NCI-H510A treated with DMSO at 0.1 percent for 48 hours (cell line): ENCODE measurements around the gene SLC9A3.

Source experiments
- DNase-seq: peaks from one replicate; lab custom pipeline; 2025; lab: John Stamatoyannopoulos, UW

Gene SLC9A3

DNA sequence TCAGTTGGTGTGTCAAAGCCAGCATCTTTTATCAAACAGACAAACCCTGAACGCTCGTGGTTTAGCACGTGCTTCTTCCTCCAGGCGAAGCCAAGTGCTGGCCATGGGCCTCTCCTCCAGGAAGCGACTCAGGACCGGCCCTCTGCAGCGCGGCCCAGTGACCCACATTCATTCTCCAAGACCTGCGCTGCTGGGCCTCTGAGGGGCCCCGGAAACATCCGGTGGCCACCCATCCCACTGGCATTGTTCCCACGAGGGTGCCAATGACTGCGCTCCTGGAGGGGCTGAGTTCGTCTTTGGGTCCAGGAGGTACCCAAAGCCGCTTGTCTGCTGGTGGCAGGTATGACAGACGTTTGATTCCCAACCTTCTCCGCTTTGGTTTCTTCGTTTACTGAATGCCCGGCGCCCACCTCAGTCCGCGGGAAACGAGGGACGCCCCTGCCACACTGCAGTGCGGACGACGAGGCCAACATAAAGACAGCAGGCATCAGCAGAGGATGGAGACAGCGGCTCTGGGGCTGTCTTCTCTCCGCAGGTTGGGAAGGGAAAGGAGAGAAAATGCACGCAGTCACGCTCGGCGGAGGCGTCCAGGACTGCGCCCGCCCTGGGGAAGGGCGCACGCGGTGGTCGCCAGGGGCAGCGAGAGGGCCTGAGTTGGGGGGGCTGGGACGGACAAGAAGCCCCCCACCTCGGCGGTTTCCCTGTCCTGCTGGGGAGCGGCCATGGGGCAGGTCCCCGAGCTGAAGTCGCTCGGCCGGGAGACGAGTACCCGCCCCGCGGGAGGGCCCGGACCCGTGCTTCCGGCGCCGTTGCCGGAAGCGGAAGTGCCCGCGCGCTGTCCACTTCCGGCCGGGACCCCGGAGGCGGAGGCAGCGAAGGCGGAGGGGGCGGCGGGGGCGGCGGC lies 81.7 kb downstream of the SLC9A3 start, which contains the start of gene EXOC3:
EXOC3 (plus strand) TSS at position 842 of the 904 bp plus-strand sequence. CDS start 3,030 bp downstream, outside the sequence.
- DNase-seq = peak; percentile 91

GRCh38 chr5:441996-442334 lies 82.3 kb downstream of the SLC9A3 start:
- no peak for DNase-seq

- no peak for DNase-seq
Measured at GRCh38 chr5:440401-441201, 83.6 kb downstream of the SLC9A3 start.

DNA sequence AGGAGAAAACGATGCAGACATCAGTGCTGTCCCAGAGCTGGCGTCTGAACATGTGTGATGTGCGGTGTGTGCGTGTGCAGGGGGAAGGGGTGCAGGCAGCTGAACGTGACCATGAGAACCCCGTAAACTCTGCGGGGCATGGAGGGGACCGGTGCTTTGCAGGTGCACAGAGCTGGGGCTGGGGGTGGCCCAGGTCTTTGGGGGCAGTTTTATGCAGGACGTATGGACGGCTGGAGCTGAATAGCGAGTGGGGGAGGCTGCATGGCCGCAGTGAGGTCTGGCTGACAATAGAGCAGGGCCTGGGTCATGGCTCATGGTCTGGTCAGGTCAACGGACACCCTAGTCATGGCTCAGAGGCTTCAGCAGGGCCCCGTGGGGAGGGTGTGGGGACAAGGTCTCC lies 84.6 kb downstream of the SLC9A3 start:
- no peak for DNase-seq

- DNase-seq = no peak
Measured at GRCh38 chr5:439181-439580, 85.1 kb downstream of the SLC9A3 start.

DNA sequence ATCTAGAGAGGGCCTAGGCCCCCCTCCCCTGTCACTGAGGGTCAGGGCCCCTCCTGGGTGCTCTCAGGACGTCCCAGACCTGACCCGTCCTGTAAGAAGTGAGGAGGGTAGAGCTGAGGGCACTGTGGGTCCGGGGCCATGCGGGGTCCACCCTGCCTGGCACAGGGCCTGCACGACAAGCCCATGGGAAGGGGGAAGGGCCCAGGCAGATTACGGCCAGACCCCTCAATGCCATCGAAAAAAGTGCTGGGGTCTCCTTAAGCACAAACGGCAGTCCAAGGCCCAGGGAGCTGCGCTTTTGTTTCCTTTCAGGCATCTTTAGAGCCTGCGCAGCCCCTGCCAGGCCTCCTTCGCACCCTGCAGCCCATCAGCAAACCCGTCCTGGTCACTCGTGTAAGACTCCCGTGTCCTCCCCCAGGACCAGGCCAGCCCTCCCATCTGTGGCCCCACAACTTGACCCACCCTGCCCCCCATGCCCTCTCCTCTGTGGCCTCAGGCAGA lies 85.7 kb downstream of the SLC9A3 start:
- DNase-seq = no peak

GRCh38 chr5:437281-437771 lies 86.9 kb downstream of the SLC9A3 start:
- no peak for DNase-seq

GRCh38 chr5:436641-436975 lies 87.6 kb downstream of the SLC9A3 start:
- DNase-seq = no peak

- peak; percentile 81 for DNase-seq
Measured at GRCh38 chr5:435961-436640, 88.1 kb downstream of the SLC9A3 start.

- DNase-seq = no peak
Measured at GRCh38 chr5:435156-435790, 89.0 kb downstream of the SLC9A3 start.

- no peak for DNase-seq
Measured at GRCh38 chr5:434443-435146, 89.7 kb downstream of the SLC9A3 start.

DNA sequence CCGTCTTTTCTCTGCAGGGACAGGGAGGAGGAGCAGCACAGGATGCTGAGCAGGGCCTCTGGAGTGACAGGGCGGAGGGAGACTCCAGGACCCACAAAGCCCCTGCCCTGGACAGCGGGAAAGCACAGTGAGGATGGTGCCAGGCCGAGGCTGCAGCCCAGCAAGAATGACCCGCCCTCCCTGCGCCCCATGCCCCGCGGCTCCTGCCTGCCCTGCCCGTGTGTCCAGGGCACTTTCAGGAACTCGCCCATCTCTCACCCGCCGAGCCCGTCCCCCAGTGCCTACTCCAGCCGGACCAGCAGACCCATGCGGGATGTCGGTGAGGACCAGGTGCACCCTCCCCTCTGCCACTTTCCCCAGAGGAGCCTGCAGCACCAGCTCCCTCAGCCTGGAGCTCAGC lies 90.4 kb downstream of the SLC9A3 start:
- no peak for DNase-seq

DNA sequence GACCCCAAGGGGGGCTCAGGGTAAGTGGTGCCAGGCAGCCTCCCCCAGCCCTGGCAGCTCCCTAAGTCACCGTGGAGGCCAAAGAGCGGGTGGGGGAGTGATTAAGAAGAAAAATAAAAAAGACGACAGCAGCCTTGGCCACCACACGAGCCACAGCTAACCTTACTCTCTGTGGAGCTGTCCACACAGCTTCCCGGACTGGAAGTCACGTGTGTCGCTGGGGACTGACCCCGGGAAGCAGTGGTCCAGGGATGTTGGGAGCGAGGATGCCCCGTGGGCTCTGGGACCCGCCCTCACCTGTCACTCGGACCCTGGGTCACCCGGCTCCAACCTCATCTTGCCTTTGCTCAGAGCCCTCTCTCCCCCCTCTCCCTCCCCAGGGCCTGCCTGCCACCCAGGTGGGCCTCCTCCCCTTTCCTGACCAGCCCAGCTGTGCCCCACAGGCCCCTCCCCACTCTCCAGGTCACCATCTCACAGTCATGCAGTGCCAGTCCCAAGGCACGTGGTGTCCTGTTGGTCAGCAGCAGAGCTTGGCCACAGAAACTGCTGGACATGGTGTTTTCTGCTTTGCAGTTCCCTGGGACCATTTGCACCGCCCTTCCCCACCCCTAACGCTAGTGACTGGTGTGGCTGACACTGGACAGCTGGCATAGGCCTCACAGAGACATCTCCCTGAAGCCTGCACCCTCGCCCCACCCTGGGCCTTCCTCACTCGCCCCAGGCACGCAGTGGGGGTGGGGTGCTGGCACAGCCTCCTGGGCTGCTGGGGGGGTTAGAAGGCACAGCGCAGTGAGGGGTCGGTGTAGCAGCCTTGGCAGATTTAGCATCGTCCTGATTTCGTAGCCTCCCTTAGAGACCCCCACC lies 91.1 kb downstream of the SLC9A3 start:
- DNase-seq = no peak

DNA sequence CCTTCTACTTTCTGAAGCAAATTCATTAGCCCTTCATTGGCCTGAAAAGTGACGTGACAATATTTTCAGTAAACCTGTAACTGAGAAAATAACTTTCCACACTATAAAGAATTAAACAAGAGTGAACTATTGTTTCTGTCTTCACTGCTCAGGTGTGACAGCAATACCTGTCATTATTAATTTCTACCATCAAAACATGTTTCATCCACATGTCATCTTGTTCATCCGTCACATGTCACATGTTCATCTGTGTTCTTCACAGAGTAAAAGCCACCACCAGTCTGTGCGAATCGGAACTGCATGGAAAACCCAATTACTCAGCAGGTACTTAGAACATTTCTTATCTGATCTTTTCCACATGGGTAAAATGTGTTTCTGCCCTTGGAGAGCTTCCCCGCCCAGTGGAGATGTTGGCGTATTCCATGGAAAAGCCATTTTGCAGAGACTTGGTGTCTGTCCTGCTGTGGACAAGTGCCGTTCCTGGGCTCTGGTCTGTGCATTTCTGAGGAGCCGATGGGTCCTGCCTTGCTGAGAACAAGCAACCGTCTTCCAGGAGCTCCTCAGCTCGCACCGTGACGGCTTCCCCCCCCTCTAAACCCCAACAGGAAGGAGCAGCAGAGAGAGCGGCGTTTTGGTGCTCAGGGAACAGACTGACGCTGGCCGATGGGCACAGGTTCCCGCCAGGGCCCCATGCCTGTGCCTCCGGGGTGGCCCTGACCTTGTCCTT lies 91.9 kb downstream of the SLC9A3 start:
- no peak for DNase-seq

DNA sequence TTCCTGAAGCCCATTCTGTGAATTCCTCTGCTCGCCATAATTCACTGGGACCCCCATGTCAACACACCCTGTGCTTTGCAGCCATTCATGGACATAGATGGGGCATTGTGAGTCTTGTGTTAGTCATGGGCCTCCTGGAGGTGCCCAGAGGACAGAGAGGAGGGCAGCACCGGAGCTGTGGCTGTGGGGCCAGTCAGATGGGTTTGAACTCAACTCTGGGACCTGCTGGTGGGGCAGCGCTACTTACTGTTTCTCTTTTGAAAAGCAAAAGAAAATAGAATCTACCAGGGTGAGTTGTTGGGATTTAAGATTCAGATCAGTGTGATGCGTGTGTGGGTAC lies 92.6 kb downstream of the SLC9A3 start:
- DNase-seq = no peak

- DNase-seq = peak; percentile 59
Measured at GRCh38 chr5:431001-431710, 93.1 kb downstream of the SLC9A3 start.

GRCh38 chr5:430214-430925 lies 93.9 kb downstream of the SLC9A3 start:
- no peak for DNase-seq

DNA sequence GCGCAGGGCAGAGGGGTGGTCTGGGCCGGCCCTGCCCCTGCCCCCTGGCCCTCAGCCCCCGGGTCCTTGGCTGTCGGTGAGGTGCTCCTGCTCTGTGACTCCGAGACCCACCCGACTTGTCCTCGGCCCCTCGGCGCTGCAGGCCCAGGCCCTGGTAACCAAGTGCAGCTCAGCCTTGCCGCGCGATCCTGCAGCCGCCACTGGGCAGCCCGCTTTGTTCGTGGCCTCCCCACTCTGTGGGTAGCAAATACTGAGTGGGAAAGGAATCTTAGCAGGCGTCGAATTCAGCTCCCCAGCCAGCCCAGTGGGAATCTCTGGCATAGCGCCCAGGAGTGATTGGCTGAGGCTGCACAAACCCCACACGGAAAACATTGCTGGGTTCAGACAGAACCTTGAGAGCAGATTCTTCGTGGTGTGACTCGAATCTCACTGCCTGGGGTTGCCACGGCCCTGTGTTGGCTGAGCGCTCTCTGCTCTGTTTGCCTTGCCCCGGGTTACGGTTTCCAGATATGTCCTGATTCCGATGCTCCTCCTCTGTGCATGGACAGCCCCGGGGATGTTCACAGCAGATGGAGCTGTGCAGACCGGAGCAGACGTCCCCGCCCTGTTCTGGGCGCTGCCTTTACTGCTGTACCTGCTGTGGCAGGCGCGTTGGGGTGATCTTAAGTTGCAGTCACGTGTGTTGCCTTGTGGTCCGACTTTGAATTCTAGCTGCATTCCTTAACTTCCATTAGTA lies 94.6 kb downstream of the SLC9A3 start:
- no peak for DNase-seq
